KG1 (cell line): Measurements from ENCODE around the gene ACYP2.
"Not testable (repeated sequence)": the region's sequence is repeated elsewhere in the genome, so short reads cannot be mapped to it uniquely, and the experiment has no call there.

Source experiments
- DNase-seq: peaks from one replicate; lab custom pipeline; 2025; lab: John Stamatoyannopoulos, UW

ACYP2 gene

DNA sequence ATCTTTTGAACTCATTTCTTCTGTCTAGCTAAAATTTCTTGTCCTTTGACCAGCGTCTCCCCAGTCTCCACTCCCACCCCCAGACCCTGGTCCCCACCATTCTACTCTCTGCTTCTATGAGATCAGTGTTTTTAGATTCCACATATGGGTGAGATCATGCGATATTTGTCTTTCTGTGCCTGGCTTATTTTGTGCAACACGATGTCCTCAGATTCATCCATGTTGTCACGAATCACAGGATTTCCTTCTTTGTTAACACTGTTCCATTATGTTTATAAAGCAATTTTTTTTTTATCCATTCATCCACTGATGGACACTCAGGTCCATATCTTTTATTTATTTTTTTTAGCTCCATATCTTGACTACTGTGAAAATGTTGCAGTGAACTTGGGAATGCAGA, 16.0 kb upstream of the ACYP2 start:
- DNase-seq = no peak

DNA sequence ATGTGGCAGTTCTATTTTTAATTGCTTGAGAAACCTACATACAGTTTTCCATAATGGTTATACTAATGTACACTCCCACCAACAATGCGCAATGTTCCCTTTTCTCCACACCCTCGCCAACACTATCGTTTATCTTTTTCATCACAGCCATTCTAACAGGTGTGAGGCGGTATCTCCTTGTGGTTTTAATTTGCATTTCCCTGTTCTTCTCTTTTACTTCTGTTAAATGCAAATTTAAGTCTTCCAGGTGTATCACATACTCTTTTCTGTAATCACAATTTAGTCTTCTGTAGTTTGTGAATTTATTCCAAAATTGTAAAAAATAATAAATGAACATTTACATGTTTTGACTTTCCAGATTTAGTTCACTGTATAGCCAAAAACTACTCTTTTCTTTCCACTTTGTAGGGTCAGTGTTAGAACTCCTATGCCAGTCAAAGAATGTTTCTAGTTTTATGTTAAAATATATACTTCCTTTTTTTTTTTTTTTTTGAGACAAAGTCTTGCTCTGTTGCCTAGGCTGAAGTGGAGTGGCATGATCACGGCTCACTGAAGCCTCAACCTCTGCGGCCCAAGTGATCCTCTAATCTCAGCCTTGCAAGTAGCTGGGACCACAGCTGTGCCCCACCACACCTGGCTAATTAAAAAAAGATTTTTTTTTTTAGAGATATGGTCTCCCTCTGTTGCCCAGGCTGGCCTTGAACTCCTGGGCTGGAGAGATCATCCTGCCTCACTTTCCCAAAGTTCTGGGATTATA, 15.4 kb upstream of the ACYP2 start:
- DNase-seq = no peak

DNA sequence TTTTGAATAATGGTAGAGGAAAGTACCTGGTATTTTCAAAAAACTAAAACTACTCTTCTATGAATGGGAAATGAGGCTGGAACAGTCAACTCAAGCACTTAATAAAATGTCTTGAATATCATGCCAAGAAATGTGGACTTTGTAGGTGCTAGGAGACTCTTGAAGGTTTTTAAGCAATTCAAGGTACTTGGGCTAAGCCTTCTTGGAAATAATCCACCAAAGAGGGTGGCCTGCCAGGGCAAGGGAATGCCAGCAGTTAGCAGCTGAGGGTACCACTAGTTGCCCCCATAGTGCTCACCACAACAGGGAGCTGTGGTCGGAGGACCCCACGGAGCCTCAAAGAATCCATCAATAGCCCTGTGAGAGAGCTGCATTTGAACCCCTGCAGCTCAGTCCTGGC, 14.6 kb upstream of the ACYP2 start:
- no peak for DNase-seq

DNA sequence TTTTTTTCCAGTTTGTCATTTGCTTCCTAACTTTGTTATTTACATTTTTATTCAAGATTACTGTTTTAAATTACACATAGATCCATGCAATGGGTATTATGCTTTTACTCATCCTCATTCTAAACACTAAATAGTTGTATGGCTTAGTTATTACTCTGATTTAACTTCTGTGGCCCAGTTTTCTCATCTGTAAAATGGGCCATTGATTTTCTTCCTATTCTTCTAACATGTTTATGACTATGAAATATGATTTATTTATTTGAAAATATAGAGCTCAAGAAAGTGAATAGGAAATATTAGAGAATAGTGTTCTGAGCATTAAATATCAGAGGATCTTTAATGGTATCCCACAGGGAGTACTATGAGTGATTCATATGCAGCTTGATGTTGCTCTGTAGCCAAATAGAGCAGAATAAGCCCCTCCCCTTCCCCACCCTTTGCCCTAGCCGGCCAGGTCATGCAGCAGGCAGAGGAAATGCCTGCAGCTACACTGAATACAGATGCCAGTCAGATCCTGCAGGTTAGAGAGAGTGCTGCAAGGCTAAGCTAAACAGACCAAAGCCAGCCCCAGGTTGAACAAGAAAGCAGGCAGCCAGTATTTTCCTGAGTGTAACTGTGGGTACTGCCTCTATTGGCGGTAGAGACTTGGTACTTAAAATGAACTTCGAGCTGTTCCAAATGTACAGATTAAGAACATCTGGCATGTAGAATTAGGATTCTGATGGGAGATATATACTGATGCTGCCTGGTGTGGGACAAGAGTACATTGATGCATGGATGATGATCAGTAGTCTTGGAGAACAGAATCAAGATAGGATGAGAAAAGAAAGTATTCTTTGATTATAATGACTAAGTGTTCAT, 11.7 kb upstream of the ACYP2 start:
- no peak for DNase-seq

DNA sequence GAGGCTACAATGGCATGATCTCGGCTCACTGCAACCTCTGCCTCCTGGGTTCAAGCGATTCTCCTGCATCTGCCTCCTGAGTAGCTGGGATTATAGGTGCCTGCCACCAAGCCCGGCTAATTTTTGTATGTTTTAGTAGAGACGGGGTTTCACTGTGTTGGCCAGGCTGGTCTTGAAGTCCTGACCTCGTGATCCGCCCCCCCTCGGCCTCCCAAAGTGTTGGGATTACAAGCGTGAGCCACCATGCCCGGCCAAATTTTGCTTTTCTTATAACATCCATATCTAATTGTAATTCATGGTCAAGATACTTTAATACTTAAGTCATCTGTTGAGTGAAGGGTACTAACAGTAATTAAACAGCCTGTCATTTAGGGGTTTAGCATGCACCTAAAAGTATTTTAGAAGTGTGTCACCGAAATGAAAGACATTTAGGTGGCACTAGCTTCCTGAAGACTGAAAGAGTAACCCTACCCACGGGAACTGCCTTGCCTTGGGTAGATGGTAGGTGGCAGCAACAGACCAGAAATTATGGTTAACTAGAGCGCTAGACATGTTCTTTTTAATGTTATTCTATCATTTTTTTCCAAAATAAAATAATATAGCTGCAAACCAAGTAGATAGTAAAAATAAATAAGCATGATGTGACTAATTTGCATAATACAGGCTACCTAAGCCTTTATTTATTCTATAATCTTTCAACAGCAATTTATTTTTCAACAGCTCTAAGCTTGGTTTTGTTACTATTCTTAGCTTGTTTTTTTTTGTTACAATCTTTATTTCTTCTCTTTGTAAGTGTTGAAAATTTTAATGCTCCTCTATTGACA, 8.6 kb upstream of the ACYP2 start:
- DNase-seq = peak; percentile 75

DNA sequence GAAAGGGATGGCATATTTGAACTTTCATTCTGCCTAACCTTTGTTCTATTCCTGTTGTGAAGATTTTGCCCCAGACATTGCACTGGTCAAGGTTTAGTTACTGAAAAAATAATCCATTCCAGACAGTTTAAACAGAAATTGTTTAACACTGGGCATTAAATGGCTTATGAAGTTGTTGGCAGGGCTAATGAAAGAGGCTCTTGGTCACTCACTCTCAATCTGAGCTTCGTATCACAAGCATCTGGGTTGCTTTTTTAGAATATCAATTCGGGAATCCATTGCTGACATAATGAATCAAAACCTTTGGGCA, 8.0 kb upstream of the ACYP2 start:
- no peak for DNase-seq

DNA sequence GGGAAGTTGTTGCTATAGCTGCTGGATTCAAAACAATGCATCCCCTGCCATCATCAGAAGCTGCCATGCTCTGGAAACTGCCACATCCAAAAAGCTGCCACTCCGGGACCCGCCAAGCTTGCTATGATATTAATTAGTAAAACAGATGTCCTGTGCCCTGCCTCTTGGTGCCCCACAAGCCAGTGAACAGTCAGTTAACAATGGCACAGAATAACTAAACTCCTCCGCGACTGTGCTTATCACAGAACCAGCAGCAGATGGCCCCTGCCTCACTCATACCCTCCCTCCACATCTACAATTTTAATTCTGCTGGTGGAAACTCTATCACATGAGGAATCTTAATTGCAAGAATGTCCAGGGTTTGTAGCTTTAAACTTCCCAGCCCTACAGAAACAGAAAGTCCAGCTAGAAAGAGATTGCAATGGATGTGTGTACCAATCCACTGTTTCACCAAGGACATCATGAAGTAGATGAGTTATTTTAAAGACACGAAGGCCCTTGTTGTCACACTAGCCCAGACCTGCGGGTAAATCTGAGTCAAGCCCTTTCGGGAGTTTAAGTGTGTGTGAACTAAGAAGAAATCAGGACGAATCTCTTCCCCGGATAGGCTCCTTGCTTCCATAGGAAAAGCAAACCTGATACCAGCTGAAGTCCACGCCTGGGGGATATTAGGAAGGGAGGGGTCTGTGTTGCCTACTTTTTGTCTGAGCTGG, 7.4 kb upstream of the ACYP2 start:
- DNase-seq = no peak

DNA sequence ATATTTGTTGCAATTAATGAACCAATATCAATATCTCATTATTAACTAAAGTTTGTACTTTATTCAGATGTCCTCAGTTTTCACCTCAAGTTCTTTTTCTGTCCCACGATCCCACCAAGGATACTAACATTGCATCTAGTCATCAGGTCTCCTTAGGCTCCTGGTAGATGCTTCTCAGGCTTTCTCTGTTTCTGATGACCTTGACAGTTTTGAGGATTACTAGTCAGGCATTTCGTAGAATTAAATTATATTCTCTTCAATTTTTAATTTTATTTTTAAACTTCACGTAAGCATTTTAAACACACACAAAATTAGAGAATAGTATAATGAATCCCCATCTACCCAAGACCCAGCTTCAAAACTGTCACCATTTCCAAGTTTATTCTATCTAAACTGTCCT, 5.6 kb upstream of the ACYP2 start:
- DNase-seq = no peak

DNA sequence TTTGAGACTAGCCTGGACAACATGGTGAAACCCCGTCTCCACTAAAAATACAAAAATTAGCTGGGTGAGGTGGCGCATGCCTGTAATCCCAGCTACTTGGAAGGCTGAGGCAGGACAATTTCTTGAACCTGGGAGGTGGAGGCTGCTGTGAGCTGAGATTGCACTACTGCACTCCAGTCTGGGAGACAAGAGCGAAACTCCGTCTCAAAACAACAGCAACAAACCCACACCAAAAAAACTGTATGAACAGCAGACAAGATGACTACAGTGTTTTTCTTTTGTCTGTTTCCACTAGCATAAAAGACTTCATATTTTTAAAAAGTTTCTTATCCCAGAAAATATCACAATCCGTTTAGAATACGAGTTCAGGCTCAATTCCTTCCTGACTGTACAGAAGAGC, 936 bp upstream of the ACYP2 start:
- DNase-seq = not testable (repeated sequence)

DNA sequence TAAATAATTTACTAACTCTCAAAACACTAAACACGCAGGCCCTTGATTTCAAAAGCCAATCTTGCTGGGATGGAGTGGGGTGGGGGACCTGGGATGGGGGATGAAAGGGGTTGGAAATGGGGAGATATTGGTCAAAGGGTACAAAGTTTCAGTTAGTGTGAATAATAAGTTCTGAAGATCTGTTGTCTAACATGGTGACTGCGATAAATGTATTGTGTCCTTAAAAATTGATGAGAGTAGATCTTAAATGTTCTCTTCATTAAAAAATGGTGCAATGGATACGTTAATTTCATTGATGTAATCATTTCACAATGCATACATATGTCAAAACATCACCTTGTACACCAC, 505 bp upstream of the ACYP2 start:
- no peak for DNase-seq

DNA sequence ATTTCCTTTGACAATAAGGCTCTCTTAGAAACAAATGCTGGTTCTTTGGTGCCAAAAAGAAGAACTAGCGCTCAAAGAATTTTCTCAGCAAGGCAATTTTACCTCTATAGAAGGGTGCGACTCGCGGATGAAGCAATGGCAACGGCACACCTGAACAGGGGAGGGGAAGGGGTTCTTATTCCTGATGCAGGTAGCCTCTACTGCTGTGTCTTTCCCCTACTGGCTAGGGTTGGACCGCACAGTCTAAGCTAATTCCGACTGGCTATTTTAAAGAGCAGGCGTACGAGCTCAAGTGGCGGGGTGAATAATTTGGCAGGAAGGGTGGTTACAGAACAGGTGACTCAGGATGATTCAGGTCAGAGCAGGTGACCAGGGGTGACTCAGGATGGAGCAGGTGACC, 1.2 kb downstream of the ACYP2 start:
- DNase-seq = not testable (repeated sequence)

DNA sequence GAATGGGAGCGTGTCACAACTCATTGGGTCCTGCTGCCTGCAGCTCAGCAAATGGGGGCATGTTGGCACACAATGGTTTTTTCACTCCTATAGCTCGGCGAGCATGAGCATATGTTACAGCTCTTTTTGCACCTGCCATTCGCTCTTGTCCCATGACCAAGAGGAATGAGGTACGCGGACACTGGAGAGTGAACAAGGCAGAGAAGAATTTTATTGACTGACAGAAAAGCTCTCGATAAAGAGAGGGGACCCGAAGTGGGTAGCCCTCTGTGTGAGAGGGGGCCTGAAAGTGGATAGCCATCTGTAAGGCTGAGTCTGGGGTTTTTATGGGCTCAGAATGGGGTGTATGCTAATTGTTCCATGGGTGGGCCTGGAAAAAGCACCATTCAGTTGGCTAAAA, 5.5 kb downstream of the ACYP2 start:
- DNase-seq = no peak

DNA sequence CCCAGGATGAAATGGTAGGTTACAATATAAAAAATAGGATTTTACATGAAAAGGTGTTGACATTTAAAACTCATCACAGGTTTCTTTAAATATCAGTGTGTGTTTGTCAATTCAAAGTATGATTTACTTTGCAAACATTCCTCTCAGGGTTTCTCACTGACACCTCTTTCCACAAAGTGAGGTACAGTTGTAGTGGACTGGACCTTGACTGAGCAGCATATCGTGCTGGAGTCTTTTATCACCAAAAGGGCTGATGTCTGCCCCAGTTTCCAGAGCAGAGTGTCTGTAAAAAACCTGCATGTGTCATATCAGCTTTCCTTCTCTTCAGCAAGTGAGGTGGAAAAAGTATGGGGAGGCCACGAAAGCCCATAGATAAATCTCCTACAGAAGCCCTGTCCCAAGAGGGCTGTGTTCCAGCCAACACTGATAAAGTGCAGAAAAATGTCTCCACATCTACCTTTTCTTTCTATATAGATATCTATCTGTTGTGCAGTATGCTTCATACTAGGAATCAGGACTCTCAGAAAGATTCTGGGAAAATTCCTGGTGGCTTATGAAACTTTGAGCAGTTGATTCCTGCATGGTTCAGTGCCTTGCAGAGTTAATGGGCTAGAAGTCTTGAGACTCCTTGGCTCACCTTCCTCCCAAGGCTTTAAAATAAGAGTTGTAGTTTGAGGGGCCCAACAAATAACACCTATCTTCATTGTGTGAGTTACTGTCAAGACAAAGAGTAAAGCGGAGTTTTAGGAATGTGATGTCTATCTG, 6.9 kb downstream of the ACYP2 start:
- no peak for DNase-seq

DNA sequence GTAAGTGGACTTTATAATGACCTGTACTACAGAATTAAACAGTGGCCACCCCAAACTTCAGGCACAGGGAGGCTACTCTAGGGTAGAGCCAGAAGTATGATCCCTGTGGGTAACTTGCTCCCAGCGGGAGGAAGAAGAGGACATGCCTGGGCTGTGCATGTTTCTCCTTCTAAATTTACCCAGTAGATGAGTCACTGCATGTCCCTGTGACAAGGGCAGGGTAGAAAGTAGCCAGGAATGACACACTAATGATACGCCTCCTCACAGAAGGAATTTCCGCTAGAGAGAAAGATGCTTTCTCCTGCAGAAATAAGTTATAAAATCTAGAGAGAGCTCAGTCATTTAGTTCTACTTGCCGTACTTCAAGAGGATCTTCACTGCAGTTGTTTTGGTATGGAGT, 7.5 kb downstream of the ACYP2 start:
- no peak for DNase-seq

DNA sequence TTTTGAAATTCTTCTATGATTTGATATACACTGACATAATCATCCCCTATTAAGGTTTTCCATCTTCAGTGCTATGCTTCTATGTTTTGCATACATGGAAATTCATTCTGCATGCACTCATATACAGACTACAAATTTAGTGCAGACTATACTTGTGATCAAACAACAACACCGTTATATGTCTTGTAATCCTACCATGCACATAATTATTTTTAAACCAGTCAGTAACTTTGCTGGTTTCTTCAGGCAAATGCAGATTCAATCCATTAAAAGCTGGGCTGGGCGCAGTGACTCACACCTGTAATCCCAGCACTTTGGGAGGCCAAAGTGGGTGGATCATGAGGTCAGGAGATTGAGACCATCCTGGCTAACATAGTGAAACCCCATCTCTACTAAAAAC, 11.8 kb downstream of the ACYP2 start:
- DNase-seq = not testable (repeated sequence)

DNA sequence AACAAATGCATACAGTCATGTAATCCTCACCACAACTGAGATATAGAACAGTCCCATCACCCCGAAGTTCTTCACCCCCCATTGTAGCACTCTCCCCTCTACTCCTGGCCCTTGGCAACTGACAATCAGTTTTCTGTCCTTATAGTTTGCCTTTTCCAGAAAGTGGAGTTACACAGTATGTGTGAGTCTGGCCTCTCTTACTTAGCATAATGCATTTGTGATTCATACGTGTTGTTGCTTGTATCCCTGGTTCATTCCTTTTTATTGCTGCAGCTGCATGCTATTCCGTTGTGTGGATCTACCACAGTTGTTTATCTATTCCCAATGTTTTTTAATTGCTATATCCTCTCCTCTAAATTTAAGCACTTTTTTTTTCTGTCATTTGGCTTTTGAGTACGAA, 17.6 kb downstream of the ACYP2 start:
- no peak for DNase-seq

DNA sequence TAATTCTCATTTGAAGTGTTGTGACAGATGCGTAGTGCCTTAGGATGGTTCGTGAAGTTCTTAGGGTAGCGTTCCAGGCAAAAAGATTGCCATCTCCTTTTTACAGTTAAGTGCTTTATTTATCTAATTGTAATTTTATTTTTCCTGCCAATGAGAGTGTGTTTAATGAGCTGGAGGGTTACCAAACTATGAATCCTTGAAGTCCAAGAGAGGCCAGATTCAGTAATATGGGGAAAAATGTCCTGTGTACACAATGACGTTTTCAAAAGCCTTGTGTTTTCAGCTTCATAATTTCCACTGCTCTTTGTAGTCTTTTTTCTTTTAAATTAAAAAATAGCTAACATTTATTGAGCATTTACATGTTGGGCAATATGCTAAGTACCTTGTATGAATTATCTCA, 23.8 kb downstream of the ACYP2 start:
- no peak for DNase-seq

DNA sequence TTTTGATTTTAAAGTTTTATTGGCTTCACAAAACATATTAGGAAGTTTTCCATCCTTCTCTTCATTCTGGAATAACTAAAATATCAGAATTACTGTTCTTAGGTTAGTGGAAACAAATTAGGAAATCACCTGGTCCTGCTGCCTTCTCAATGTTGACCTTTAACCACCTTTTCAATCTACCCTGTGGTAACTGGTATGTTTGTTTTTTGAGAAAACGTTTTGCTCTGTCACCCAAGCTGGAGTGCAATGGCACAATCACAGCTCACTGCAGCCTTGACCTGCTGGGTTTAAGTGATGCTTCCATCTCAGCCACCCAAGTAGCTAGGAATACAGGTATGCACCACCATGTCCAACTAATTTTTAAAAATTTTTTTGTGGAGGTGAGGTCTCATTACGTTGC, 28.4 kb downstream of the ACYP2 start:
- DNase-seq = no peak

DNA sequence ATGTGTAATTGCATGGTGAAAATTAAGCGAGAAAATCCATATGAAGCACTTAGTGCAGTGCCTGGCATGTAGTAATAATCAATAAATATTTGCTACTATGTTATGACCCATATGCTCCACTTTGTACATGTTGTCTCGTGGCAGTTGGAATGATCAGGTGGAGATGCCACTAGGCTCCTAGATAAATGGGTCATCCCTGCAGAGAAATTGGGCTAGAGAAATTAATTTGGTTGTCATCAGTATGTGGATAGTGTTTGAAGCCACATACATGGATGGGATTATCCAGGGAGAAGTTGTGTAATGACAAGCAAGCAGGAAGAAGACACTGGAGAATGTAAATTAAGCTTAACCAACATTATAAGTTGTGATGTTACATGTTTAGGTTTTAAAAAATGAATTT, 33.0 kb downstream of the ACYP2 start:
- no peak for DNase-seq

DNA sequence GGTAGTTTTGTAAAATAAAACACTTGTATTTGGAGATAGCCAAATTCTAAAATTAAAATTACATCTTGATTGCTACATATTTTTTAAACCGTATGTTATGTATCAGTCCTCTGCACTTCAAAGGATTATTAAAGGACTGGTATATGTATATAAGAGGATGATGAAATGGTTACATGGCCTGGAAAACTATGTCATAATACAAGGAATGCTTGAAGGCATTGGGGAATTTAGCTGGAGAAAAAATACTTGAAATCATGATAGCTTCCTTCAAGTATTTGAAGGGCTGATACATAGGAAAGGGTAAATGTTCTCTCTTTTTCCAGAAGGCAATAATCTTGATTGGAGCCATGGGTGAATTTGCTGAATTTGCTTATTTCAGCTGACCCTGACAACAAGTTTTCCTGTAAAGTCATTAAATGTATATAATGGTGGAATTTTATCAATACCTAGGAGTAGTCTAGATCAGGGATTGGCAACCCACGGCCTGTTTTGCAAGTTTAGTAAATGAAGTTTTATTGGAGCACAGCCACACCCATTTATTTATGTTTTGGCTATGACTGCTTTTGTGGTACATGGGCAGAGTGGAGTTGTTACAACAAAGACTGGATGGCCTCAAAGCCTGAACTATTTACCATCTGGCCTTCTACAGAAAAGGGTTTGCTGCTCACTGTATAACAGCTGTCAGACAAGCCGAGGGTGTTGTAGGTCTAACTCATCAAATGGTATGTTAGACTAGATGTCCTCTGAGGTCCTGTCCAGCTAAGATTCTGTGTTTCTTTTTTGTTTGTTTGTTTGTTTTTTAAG, 34.4 kb downstream of the ACYP2 start:
- DNase-seq = no peak

DNA sequence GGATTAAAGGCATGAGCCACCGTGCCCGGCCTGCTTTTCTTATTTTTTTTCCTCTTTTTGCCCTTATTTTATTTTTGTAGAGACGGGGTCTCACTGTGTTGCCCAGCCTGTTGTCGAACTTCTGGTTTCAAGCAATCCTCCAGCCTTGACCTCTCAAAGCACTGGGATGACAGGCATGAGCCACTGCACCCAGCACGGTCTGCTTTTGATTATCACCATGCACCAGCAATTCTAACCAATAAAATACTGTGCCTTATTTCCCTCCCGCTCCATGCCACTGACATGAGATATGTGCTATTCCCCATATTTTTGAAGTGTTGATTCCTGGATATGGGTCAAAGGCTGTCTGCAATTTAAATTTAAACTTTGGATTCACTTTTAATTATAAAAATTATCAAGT, 42.9 kb downstream of the ACYP2 start:
- DNase-seq = no peak
